ENCODE results near the gene SLC23A2.
"Not testable (repeated sequence)": the region's sequence is repeated elsewhere in the genome, so short reads cannot be mapped to it uniquely, and the experiment has no call there.

Gene SLC23A2

DNA sequence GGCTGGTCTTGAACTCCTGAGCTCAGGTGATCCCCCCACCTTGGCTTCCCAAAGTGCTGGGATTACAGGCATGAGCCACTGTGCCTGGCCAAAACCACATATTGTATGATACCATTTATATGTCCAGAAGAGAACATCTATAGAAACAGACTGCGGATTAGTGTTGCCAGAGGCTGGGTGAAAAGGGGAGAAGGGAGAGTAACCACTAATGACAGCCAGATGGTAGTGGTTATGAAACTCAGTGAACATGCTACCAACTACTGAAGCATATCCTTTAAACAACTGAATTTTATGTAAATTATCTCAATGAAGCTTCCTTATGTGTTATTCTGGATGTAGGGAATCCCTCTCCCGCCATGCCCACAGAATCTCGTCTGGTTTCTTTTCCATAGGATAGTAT lies 15.7 kb downstream of the SLC23A2 start:
- Histone ChIP-seq H3K27ac (ENCODE audit: low read depth, low read length) (no peak overlapping the region), H2AFZ (ENCODE audit: low read length, unreplicated experiment) (no peak overlapping the region), H3K36me3 (ENCODE audit: insufficient read depth, low read length) (0 out of 2 replicates have a peak, but pooled peaks cover 3% of the 10 kb centered on the region), H3K4me3 (ENCODE audit: low read depth, low read length) (no peak overlapping the region), H3K79me2 (ENCODE audit: control insufficient read depth, insufficient read depth, low read length, unreplicated experiment) (peaks cover 20% of the 10 kb centered on the region), H3K4me1 (ENCODE audit: control insufficient read depth, insufficient read depth, low read length, unreplicated experiment) (peaks cover 7% of the 10 kb centered on the region), H3K27me3 (ENCODE audit: insufficient read depth, low read length) (no peaks in the 10 kb centered on the region)

GRCh38 chr20:4982281-4982680 lies 19.0 kb downstream of the SLC23A2 start:
- H2AFZ ChIP-seq (ENCODE audit: low read length, unreplicated experiment): no peak overlapping the region
- 0 out of 2 replicates have a peak, but pooled peaks cover 3% of the 10 kb centered on the region for H3K36me3 ChIP-seq (ENCODE audit: insufficient read depth, low read length)
- H3K4me1 ChIP-seq (ENCODE audit: control insufficient read depth, insufficient read depth, low read length, unreplicated experiment): peaks cover 17% of the 10 kb centered on the region
- peaks cover 35% of the 10 kb centered on the region for H3K79me2 ChIP-seq (ENCODE audit: control insufficient read depth, insufficient read depth, low read length, unreplicated experiment)
- no peaks in the 10 kb centered on the region for H3K27me3 ChIP-seq (ENCODE audit: insufficient read depth, low read length)
- no peak overlapping the region for H3K4me3 ChIP-seq (ENCODE audit: low read depth, low read length)
- no peak overlapping the region for H3K27ac ChIP-seq (ENCODE audit: low read depth, low read length)

- Histone ChIP-seq H3K36me3 (ENCODE audit: insufficient read depth, low read length) (no peaks in the 10 kb centered on the region), H3K79me2 (ENCODE audit: control insufficient read depth, insufficient read depth, low read length, unreplicated experiment) (peaks cover 26% of the 10 kb centered on the region), H3K4me1 (ENCODE audit: control insufficient read depth, insufficient read depth, low read length, unreplicated experiment) (peaks cover 10% of the 10 kb centered on the region), H3K27me3 (ENCODE audit: insufficient read depth, low read length) (no peaks in the 10 kb centered on the region), H3K27ac (ENCODE audit: low read depth, low read length) (no peak overlapping the region), H2AFZ (ENCODE audit: low read length, unreplicated experiment) (no peak overlapping the region), H3K4me3 (ENCODE audit: low read depth, low read length) (no peak overlapping the region)
Observed at GRCh38 chr20:4979841-4980410, 21.4 kb downstream of the SLC23A2 start.

GRCh38 chr20:4978050-4978918 lies 23.0 kb downstream of the SLC23A2 start:
- no peak overlapping the region for H3K4me3 ChIP-seq (ENCODE audit: low read depth, low read length)
- peak overlapping the region; percentile 18 for H2AFZ ChIP-seq (ENCODE audit: low read length, unreplicated experiment)
- H3K27me3 ChIP-seq (ENCODE audit: insufficient read depth, low read length): no peaks in the 10 kb centered on the region
- H3K36me3 ChIP-seq (ENCODE audit: insufficient read depth, low read length): no peaks in the 10 kb centered on the region
- peaks cover 18% of the 10 kb centered on the region for H3K4me1 ChIP-seq (ENCODE audit: control insufficient read depth, insufficient read depth, low read length, unreplicated experiment)
- peaks cover 20% of the 10 kb centered on the region for H3K79me2 ChIP-seq (ENCODE audit: control insufficient read depth, insufficient read depth, low read length, unreplicated experiment)
- H3K27ac ChIP-seq (ENCODE audit: low read depth, low read length): no peak overlapping the region

DNA sequence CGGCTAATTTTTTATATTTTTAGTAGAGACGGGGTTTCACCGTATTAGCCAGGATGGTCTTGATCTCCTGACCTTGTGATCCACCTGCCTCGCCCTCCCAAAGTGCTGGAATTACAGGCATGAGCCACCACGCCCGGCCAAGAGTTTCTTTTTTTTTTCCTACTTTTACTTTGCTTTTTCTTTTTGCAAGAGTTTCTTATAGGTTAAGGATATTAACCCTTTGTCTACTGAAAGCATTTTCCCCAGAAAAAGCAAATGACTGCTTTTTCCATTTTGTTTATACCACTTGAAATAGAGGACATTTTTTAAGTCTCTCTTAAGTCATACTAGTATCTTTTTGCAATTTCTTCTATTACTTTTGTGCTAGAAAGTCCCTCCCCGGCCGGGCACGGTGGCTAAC lies 25.3 kb downstream of the SLC23A2 start:
- H3K4me1 ChIP-seq (ENCODE audit: control insufficient read depth, insufficient read depth, low read length, unreplicated experiment): peaks cover 18% of the 10 kb centered on the region
- H3K27ac ChIP-seq (ENCODE audit: low read depth, low read length); H3K27me3 ChIP-seq (ENCODE audit: insufficient read depth, low read length); H3K36me3 ChIP-seq (ENCODE audit: insufficient read depth, low read length); H3K4me3 ChIP-seq (ENCODE audit: low read depth, low read length); H2AFZ ChIP-seq (ENCODE audit: low read length, unreplicated experiment): not testable (repeated sequence)
- peaks cover 29% of the 10 kb centered on the region for H3K79me2 ChIP-seq (ENCODE audit: control insufficient read depth, insufficient read depth, low read length, unreplicated experiment)

DNA sequence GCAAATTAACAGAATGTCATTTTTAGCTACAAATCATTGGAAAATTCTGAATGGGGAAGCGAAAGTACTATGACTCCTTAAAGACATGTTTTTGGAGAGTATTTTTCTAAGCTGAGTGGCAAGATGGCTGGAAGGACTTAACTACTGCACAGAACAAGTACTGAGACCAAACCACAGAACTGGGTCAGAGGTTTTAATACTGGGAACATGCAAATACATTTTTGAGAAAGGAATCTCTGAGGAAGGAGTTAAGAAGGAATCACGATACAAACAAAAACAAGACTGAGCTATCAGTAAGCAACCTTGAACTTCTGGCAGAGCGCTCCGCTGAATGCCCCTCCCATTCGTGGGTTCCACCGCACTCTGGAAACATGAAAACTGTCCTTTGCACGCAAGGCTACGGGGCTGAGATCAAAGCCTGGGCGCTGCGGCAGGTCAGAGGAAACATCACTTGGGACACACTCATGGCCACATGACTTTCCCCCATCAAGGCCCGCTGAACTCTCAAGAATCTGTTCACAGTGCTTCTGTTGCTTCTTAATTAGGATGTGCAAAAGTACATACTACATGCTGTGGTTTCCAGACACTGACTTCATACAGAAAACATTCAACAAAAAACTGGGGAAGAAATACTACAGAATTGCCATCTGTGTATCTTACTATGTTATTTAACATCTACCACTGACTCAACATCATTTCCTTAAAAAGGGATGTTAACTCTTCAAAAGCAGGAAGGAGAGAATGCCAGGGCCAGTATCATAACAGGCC lies 27.8 kb downstream of the SLC23A2 start:
- H2AFZ ChIP-seq (ENCODE audit: low read length, unreplicated experiment): peak overlapping the region; percentile 61
- H3K27ac ChIP-seq (ENCODE audit: low read depth, low read length): peak overlapping the region; percentile 89
- H3K36me3 ChIP-seq (ENCODE audit: insufficient read depth, low read length): no peaks in the 10 kb centered on the region
- H3K4me1 ChIP-seq (ENCODE audit: control insufficient read depth, insufficient read depth, low read length, unreplicated experiment): peaks cover 13% of the 10 kb centered on the region
- H3K4me3 ChIP-seq (ENCODE audit: low read depth, low read length): peak overlapping the region; percentile 68
- no peaks in the 10 kb centered on the region for H3K27me3 ChIP-seq (ENCODE audit: insufficient read depth, low read length)
- H3K79me2 ChIP-seq (ENCODE audit: control insufficient read depth, insufficient read depth, low read length, unreplicated experiment): peaks cover 24% of the 10 kb centered on the region

- H3K27ac ChIP-seq (ENCODE audit: low read depth, low read length): peak overlapping the region; percentile 89
- peaks cover 16% of the 10 kb centered on the region for H3K79me2 ChIP-seq (ENCODE audit: control insufficient read depth, insufficient read depth, low read length, unreplicated experiment)
- no peaks in the 10 kb centered on the region for H3K27me3 ChIP-seq (ENCODE audit: insufficient read depth, low read length)
- peak overlapping the region; percentile 61 for H2AFZ ChIP-seq (ENCODE audit: low read length, unreplicated experiment)
- H3K4me1 ChIP-seq (ENCODE audit: control insufficient read depth, insufficient read depth, low read length, unreplicated experiment): peaks cover 8% of the 10 kb centered on the region
- peak overlapping the region; percentile 68 for H3K4me3 ChIP-seq (ENCODE audit: low read depth, low read length)
- no peaks in the 10 kb centered on the region for H3K36me3 ChIP-seq (ENCODE audit: insufficient read depth, low read length)
Observed at GRCh38 chr20:4972506-4973251, 28.6 kb downstream of the SLC23A2 start.

GRCh38 chr20:4971064-4971463 lies 30.2 kb downstream of the SLC23A2 start:
- no peaks in the 10 kb centered on the region for H3K27me3 ChIP-seq (ENCODE audit: insufficient read depth, low read length)
- H3K27ac ChIP-seq (ENCODE audit: low read depth, low read length): no peak overlapping the region
- H3K4me3 ChIP-seq (ENCODE audit: low read depth, low read length): no peak overlapping the region
- no peak overlapping the region for H2AFZ ChIP-seq (ENCODE audit: low read length, unreplicated experiment)
- peaks cover 8% of the 10 kb centered on the region for H3K4me1 ChIP-seq (ENCODE audit: control insufficient read depth, insufficient read depth, low read length, unreplicated experiment)
- peaks cover 14% of the 10 kb centered on the region for H3K79me2 ChIP-seq (ENCODE audit: control insufficient read depth, insufficient read depth, low read length, unreplicated experiment)
- H3K36me3 ChIP-seq (ENCODE audit: insufficient read depth, low read length): no peaks in the 10 kb centered on the region

DNA sequence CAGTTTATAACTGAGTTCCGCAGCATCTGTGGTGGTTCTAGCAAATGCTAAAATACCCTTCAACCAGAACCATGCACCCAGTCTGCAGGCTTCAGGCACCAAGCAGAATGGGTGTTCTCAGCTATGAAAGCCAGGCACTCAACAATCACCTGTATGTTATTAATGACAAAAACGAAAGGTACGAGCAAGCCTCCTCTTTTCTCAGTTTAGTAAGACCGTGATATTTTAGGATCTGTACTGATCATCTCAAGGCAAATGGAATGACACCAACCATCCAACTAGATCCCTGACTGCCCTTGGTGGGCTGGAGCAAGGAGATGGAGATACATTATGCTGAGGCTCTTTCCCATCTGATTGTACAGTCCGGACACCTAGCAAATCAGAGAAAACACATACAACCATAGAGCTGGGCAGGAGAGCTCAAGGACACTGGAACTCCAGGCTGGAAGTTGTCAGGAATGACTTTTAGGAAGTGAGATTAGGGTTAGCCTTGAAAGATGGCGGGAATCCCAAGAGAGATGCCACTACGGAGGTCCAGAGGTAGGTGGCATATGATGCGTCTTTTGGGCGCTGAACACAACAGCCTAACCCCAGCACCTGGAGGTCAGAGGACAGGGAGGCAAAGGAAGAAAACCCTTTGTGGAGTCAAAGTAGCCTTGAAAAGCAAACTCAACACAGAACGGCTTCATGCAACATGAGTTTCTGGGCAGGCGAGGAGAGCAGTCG lies 33.4 kb downstream of the SLC23A2 start:
- Histone ChIP-seq H3K27ac (ENCODE audit: low read depth, low read length) (no peak overlapping the region), H3K4me3 (ENCODE audit: low read depth, low read length) (no peak overlapping the region), H2AFZ (ENCODE audit: low read length, unreplicated experiment) (no peak overlapping the region), H3K4me1 (ENCODE audit: control insufficient read depth, insufficient read depth, low read length, unreplicated experiment) (no peaks in the 10 kb centered on the region), H3K27me3 (ENCODE audit: insufficient read depth, low read length) (no peaks in the 10 kb centered on the region), H3K79me2 (ENCODE audit: control insufficient read depth, insufficient read depth, low read length, unreplicated experiment) (peaks cover 14% of the 10 kb centered on the region), H3K36me3 (ENCODE audit: insufficient read depth, low read length) (no peaks in the 10 kb centered on the region)

Data from ACC112 (cell line).